Suprapubic skin (tissue), 4 donors: ENCODE measurements around the gene PALB2. TPM values are rescaled to one million over a fixed set of nuclear protein-coding genes. Genes with fewer than 3 reads are reported as not detected.

Experiments used
- DNase-seq, 2 donors: peaks; one replicate each; pipeline ENCODE4 v3.0.0-alpha.2; 2019; ENCODE audit warnings: low spot score in 2 of 2
- H3K27ac ChIP-seq: fragments of 200-600 bp; sonication (generic); one replicate; pipeline ENCODE4 v1.5.1; 2019
- H3K27me3 ChIP-seq: fragments of 200-600 bp; sonication (generic); one replicate; pipeline ENCODE4 v1.5.1; 2019
- H3K36me3 ChIP-seq: fragments of 200-600 bp; sonication (generic); one replicate; pipeline ENCODE4 v1.5.1; 2019
- H3K4me1 ChIP-seq: fragments of 200-600 bp; sonication (generic); one replicate; pipeline ENCODE4 v1.5.1; 2019
- H3K4me3 ChIP-seq: fragments of 200-600 bp; sonication (generic); one replicate; pipeline ENCODE4 v1.5.1; 2019; ENCODE audit warnings: mild to moderate bottlenecking
- H3K9me3 ChIP-seq: fragments of 200-600 bp; sonication (generic); one replicate; pipeline ENCODE4 v1.5.1; 2019
- EP300 ChIP-seq: sonication (generic); formaldehyde crosslinking; IDR thresholded peaks from one replicate; pipeline ENCODE4 v1.6.1; 2017; ENCODE audit warnings: antibody characterized with exemption
- POLR2A ChIP-seq, 2 donors: fragments of 450-650 bp; IDR thresholded peaks; one replicate each; pipeline ENCODE4 v1.6.1; 2017; ENCODE audit warnings: antibody characterized with exemption in 2 of 2, mild to moderate bottlenecking in 2 of 2, moderate library complexity in 2 of 2
- POLR2AphosphoS5 ChIP-seq, 3 donors: sonication (generic); formaldehyde crosslinking; IDR thresholded peaks; one replicate each; pipeline ENCODE4 v1.6.1; 2017; ENCODE audit warnings: antibody characterized with exemption in 3 of 3
- WGBS: methylation state at CpG from one replicate; pipeline ENCODE4 v1.1.5; 2018; 5-methylcytosine and 5-hydroxymethylcytosine counted together
- total RNA-seq, 4 donors: library from RNA; depleted of rRNA; stranded (reverse); fragments of >200 nt; gene quantifications; one replicate each; pipeline ENCODE4 v1.1.0, GENCODE V29; 2016
- TF ChIP-seq, protein P1 (sequence below), 2 donors: fragments of 200-600 bp in 1 of 2; fragments of 450-650 bp in 1 of 2; sonication (generic) in 1 of 2; IDR thresholded peaks; one replicate each; pipeline ENCODE4 v1.5.1; 2016 to 2019; ENCODE audit warnings: antibody characterized with exemption in 2 of 2, mild to moderate bottlenecking in 1 of 2, moderate library complexity in 1 of 2

Gene PALB2
- total RNA-seq, 4 donors from 2014 or later, result 11.8 to 16.8 (median 15.8) TPM

DNA sequence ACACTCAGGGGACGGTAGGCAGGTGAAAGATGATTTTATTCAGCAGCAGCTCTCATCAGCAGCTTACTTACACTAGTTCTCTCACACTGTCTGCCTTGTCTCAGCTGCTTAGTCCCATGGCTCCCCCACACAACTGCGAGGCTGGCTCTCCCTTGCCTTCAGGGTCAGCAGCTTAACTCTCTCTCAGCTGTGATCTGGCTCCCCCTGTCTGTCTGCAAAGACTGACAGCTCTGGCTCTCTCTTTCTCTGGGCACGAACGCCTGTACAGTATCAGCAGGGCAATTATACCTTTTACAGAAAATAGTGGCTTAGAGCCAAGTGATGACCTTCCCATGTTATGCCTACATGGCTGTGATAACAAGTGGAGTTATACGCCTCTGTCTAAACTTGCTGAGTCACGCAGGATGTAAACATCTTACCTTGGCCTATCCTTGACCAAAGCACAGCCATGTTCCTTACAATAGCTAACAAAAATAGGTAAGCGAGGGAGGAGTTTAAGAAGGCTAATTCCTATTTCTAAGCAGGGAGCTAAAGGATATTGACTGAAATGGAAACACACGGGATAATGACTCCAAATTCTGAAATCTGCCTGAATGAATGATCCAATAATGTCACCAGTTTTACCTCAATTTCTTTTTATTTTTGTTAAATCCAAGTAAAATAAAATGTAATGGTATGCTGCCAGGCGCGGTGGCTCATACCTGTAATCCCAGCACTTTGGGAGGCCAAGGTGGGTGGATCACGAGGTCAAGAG, 43.9 kb downstream of the PALB2 start:
- Histone ChIP-seq H3K36me3 (peaks cover 20% of the 10 kb centered on the region), H3K27me3 (no peaks in the 10 kb centered on the region), H3K27ac (no peak overlapping the region), H3K9me3 (no peaks in the 10 kb centered on the region), H3K4me3 (no peak overlapping the region), H3K4me1 (peaks cover 24% of the 10 kb centered on the region)
- 88% methylated on average over 11 of the region's 11 CpGs for WGBS
- DNase-seq, result no peak
- TF ChIP-seq POLR2AphosphoS5 (IDR thresholded peaks at IDR 0.05) (no peak), POLR2A (IDR thresholded peaks at IDR 0.05) (no peak), EP300 (no peak)
- TF ChIP-seq, protein P1, sequence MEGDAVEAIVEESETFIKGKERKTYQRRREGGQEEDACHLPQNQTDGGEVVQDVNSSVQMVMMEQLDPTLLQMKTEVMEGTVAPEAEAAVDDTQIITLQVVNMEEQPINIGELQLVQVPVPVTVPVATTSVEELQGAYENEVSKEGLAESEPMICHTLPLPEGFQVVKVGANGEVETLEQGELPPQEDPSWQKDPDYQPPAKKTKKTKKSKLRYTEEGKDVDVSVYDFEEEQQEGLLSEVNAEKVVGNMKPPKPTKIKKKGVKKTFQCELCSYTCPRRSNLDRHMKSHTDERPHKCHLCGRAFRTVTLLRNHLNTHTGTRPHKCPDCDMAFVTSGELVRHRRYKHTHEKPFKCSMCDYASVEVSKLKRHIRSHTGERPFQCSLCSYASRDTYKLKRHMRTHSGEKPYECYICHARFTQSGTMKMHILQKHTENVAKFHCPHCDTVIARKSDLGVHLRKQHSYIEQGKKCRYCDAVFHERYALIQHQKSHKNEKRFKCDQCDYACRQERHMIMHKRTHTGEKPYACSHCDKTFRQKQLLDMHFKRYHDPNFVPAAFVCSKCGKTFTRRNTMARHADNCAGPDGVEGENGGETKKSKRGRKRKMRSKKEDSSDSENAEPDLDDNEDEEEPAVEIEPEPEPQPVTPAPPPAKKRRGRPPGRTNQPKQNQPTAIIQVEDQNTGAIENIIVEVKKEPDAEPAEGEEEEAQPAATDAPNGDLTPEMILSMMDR (IDR thresholded peaks at IDR 0.05), result no peak

GRCh38 chr16:23595951-23596720, 45.0 kb downstream of the PALB2 start, which contains the start of gene NDUFAB1:
Gene NDUFAB1, minus strand, starts transcription at chr16:23596316. Its CDS starts 26 bp downstream, at chr16:23596290.
- Histone ChIP-seq H3K27ac (peak within 1 kb of the TSS; percentile 68), H3K9me3 (no peaks in the 10 kb centered on the region), H3K27me3 (no peaks in the 10 kb centered on the region), H3K4me3 (peak within 1 kb of the TSS; percentile 69), H3K4me1 (peaks cover 24% of the 10 kb centered on the region), H3K36me3 (peaks cover 22% of the 10 kb centered on the region)
- peak; percentile 90 for DNase-seq
- peak in 2 of 3 donors; percentile 19 to 78 for TF ChIP-seq POLR2AphosphoS5 (IDR thresholded peaks at IDR 0.05)
- TF ChIP-seq, protein P1 (IDR thresholded peaks at IDR 0.05), result peak; percentile 99 to 100
- TF ChIP-seq EP300, result no peak
- WGBS, result 8% methylated on average over 16 of the region's 67 CpGs

GRCh38 chr16:23595246-23595950, 45.7 kb downstream of the PALB2 start:
- Histone ChIP-seq H3K27ac (peak overlapping the region; percentile 68), H3K27me3 (no peaks in the 10 kb centered on the region), H3K4me1 (peaks cover 24% of the 10 kb centered on the region), H3K36me3 (peaks cover 30% of the 10 kb centered on the region), H3K9me3 (no peaks in the 10 kb centered on the region), H3K4me3 (peak overlapping the region; percentile 69)
- no peak for TF ChIP-seq EP300
- no peak for TF ChIP-seq POLR2A (IDR thresholded peaks at IDR 0.05)
- TF ChIP-seq POLR2AphosphoS5 (IDR thresholded peaks at IDR 0.05), result no peak
- TF ChIP-seq, protein P1 (IDR thresholded peaks at IDR 0.05), result no peak
- WGBS, result 14% methylated on average over 26 of the region's 34 CpGs
- no peak for DNase-seq

- H3K36me3 ChIP-seq, result peaks cover 38% of the 10 kb centered on the region
- H3K9me3 ChIP-seq, result no peaks in the 10 kb centered on the region
- no peak for TF ChIP-seq EP300
- no peak for TF ChIP-seq POLR2A (IDR thresholded peaks at IDR 0.05)
- TF ChIP-seq POLR2AphosphoS5 (IDR thresholded peaks at IDR 0.05), result no peak
- TF ChIP-seq, protein P1 (IDR thresholded peaks at IDR 0.05), result no peak
- WGBS, result 99% methylated on average over 12 of the region's 12 CpGs
- peaks cover 24% of the 10 kb centered on the region for H3K4me1 ChIP-seq
- H3K4me3 ChIP-seq, result no peak overlapping the region
- no peak overlapping the region for H3K27ac ChIP-seq
- no peak for DNase-seq
- no peaks in the 10 kb centered on the region for H3K27me3 ChIP-seq
Observed at GRCh38 chr16:23594186-23594585, 46.9 kb downstream of the PALB2 start.
